GM10248 (cell line): ENCODE measurements around the gene RFT1.
A peak's percentile ranks its signal among the peaks of the same experiment; 100 is the strongest.
"Not testable (repeated sequence)": the region's sequence is repeated elsewhere in the genome, so short reads cannot be mapped to it uniquely, and the experiment has no call there.

Experiments used
- CTCF ChIA-PET: fragments of 300-600 bp; sonication (Branson Sonifier 250); formaldehyde crosslinking; extraction: SDS; loops from one replicate; lab custom pipeline; 2021; ENCODE audit warnings: antibody characterized with exemption; lab: Yijun Ruan, JAX
- POLR2A ChIA-PET: fragments of 350-650 bp; sonication (Branson Sonifier 250); formaldehyde crosslinking; extraction: SDS; loops from one replicate; lab custom pipeline; 2020; ENCODE audit warnings: antibody characterized with exemption; lab: Yijun Ruan, JAX
- DNase-seq: peaks from one replicate; pipeline ENCODE4 v3.0.0; 2012; ENCODE audit errors: extremely low spot score
- CTCF ChIP-seq: IDR thresholded peaks from 2 replicates; pipeline ENCODE4 v1.5.1; 2012; ENCODE audit warnings: mild to moderate bottlenecking, low read depth; ENCODE audit errors: extremely low read depth, missing control alignments, control extremely low read depth

RFT1 gene

GRCh38 chr3:53056442-53056841 is 73.8 kb downstream of the RFT1 start:
- no peak for DNase-seq
- peak; percentile 13 for TF ChIP-seq CTCF
- POLR2A ChIA-PET: no interaction called here
- CTCF ChIA-PET: interaction anchor here (1.8 kb wide), 1 partner anchor 16 kb away, joined by 6 read pairs; no protein-coding TSS in a partner anchor

GRCh38 chr3:53054233-53054632 is 76.0 kb downstream of the RFT1 start:
- DNase-seq, POLR2A ChIA-PET: not testable (repeated sequence)
- CTCF ChIA-PET: interaction anchor here (1.4 kb wide), 1 partner anchor 18 kb away, joined by 4 read pairs; no protein-coding TSS in a partner anchor

GRCh38 chr3:53051929-53052328 is 78.3 kb downstream of the RFT1 start:
- POLR2A ChIA-PET: no interaction called here
- CTCF ChIA-PET: interaction anchor here (1.4 kb wide), 1 partner anchor 19 kb away, joined by 4 read pairs; no protein-coding TSS in a partner anchor
- TF ChIP-seq CTCF: no peak
- no peak for DNase-seq

GRCh38 chr3:53049987-53050386 is 80.2 kb downstream of the RFT1 start:
- DNase-seq: no peak
- TF ChIP-seq CTCF: no peak
- CTCF ChIA-PET: interaction anchor here (1.1 to 1.5 kb wide), 2 partner anchors 21 to 115 kb away, joined by 3 to 4 read pairs; no protein-coding TSS in a partner anchor
- POLR2A ChIA-PET: no interaction called here

GRCh38 chr3:53046171-53047170 is 83.8 kb downstream of the RFT1 start:
- ChIA-PET CTCF (interaction anchor here (0.7 to 2.5 kb wide), 13 partner anchors 9 to 292 kb away, joined by 3 to 9 read pairs (median 3); no protein-coding TSS in a partner anchor), POLR2A (no interaction called here)
- DNase-seq: peak; percentile 67

GRCh38 chr3:53045518-53046170 is 84.6 kb downstream of the RFT1 start, which contains the start of gene SFMBT1:
SFMBT1 (minus strand) TSS chr3:53046073; CDS start chr3:52969128, 76,945 bp downstream.
- TF ChIP-seq CTCF: no peak
- DNase-seq: peak; percentile 90
- CTCF ChIA-PET: interaction anchor here (0.7 to 2.5 kb wide), 9 partner anchors 9 to 76 kb away, joined by 3 to 9 read pairs (median 3); no protein-coding TSS in a partner anchor
- POLR2A ChIA-PET: interaction anchor here (0.6 kb wide), 1 partner anchor 758 kb away, joined by 3 read pairs; no protein-coding TSS in a partner anchor

More at GRCh38 chr3:53046171-53047170, 83.8 kb downstream of the RFT1 start:
- peak; percentile 62 for TF ChIP-seq CTCF
